Subcutaneous abdominal adipose tissue (tissue), 5 donors: ENCODE measurements around the gene TRPM8.
"Not testable (repeated sequence)": the region's sequence is repeated elsewhere in the genome, so short reads cannot be mapped to it uniquely, and the experiment has no call there.

Experiments used
- H3K27ac ChIP-seq: one replicate; pipeline ENCODE4 v1.7.0; 2013; ENCODE audit warnings: low read depth, mild to moderate bottlenecking, inconsistent platforms, low read length, moderate library complexity
- H3K27me3 ChIP-seq, 5 donors: one replicate each; pipeline ENCODE4 v1.7.0; 2013; ENCODE audit warnings: low read length in 5 of 5, inconsistent platforms in 1 of 5; ENCODE audit not compliant: control insufficient read depth in 5 of 5, insufficient read depth in 4 of 5
- H3K36me3 ChIP-seq, 5 donors: one replicate each; pipeline ENCODE4 v1.7.0; 2013; ENCODE audit warnings: low read length in 5 of 5; ENCODE audit not compliant: control insufficient read depth in 5 of 5, insufficient read depth in 5 of 5
- H3K4me1 ChIP-seq, 5 donors: one replicate each; pipeline ENCODE4 v1.7.0; 2013; ENCODE audit warnings: low read length in 5 of 5, mild to moderate bottlenecking in 3 of 5, moderate library complexity in 1 of 5; ENCODE audit not compliant: control insufficient read depth in 5 of 5, insufficient read depth in 5 of 5
- H3K4me3 ChIP-seq, 5 donors: one replicate each; pipeline ENCODE4 v1.7.0; 2013; ENCODE audit warnings: low read length in 5 of 5, low read depth in 1 of 5
- H3K9ac ChIP-seq, 5 donors: one replicate each; pipeline ENCODE4 v1.7.0; 2013; ENCODE audit warnings: low read length in 5 of 5, mild to moderate bottlenecking in 4 of 5, moderate library complexity in 3 of 5
- H3K9me3 ChIP-seq, 5 donors: one replicate each; pipeline ENCODE4 v1.7.0; 2013; ENCODE audit warnings: low read length in 5 of 5; ENCODE audit not compliant: control insufficient read depth in 5 of 5
- donor health status: healthy.
- donor health status: healthy.
- donor health status: healthy.
- donor health status: healthy.
- donor health status: healthy.

TRPM8 gene

GRCh38 chr2:233968556-233968955, 51.4 kb downstream of the TRPM8 start:
- Histone ChIP-seq H3K27me3 (peaks cover 0 to 7% (median 4%) of the 10 kb centered on the region in 5 donors), H3K27ac (no peak overlapping the region), H3K4me3 (no peak overlapping the region), H3K9ac (no peak overlapping the region), H3K4me1 (peaks cover 0 to 2% (median 0%) of the 10 kb centered on the region in 5 donors), H3K9me3 (no peaks in the 10 kb centered on the region), H3K36me3 (no peaks in the 10 kb centered on the region)

- H3K9ac ChIP-seq, H3K4me1 ChIP-seq: not testable (repeated sequence)
Observed at GRCh38 chr2:233972460-233972859, 55.3 kb downstream of the TRPM8 start.

GRCh38 chr2:233972941-233973575, 55.9 kb downstream of the TRPM8 start:
- Histone ChIP-seq H3K9ac (no peak overlapping the region), H3K4me3 (no peak overlapping the region), H3K4me1 (peaks cover 0 to 2% (median 0%) of the 10 kb centered on the region in 5 donors), H3K27ac (no peak overlapping the region), H3K36me3 (no peaks in the 10 kb centered on the region), H3K9me3 (no peaks in the 10 kb centered on the region), H3K27me3 (peaks cover 6 to 12% (median 8%) of the 10 kb centered on the region in 5 donors)

More at GRCh38 chr2:233972460-233972859, 55.3 kb downstream of the TRPM8 start:
- H3K4me3 ChIP-seq, H3K27ac ChIP-seq, H3K9me3 ChIP-seq, H3K36me3 ChIP-seq: not testable (repeated sequence)
- H3K27me3 ChIP-seq, result peaks cover 6 to 12% (median 8%) of the 10 kb centered on the region in 5 donors

GRCh38 chr2:233973786-233974185, 56.6 kb downstream of the TRPM8 start:
- Histone ChIP-seq H3K4me3 (no peak overlapping the region), H3K27ac (no peak overlapping the region), H3K4me1 (peaks cover 0 to 2% (median 0%) of the 10 kb centered on the region in 5 donors), H3K9me3 (no peaks in the 10 kb centered on the region), H3K27me3 (peaks cover 4 to 12% (median 8%) of the 10 kb centered on the region in 5 donors), H3K36me3 (no peaks in the 10 kb centered on the region), H3K9ac (no peak overlapping the region)

GRCh38 chr2:233974530-233975071, 57.4 kb downstream of the TRPM8 start:
- Histone ChIP-seq H3K36me3 (no peaks in the 10 kb centered on the region), H3K27ac (no peak overlapping the region), H3K9ac (no peak overlapping the region), H3K9me3 (no peaks in the 10 kb centered on the region), H3K27me3 (peaks cover 4 to 12% (median 11%) of the 10 kb centered on the region in 5 donors), H3K4me3 (no peak overlapping the region), H3K4me1 (peaks cover 0 to 2% (median 0%) of the 10 kb centered on the region in 5 donors)

- Histone ChIP-seq H3K4me1 (peaks cover 0 to 2% (median 0%) of the 10 kb centered on the region in 5 donors), H3K4me3 (no peak overlapping the region), H3K27ac (no peak overlapping the region), H3K36me3 (no peaks in the 10 kb centered on the region), H3K9ac (no peak overlapping the region), H3K9me3 (no peaks in the 10 kb centered on the region), H3K27me3 (peaks cover 2 to 12% (median 12%) of the 10 kb centered on the region in 5 donors)
Observed at GRCh38 chr2:233976087-233976486, 58.9 kb downstream of the TRPM8 start.

GRCh38 chr2:233976690-233977294, 59.6 kb downstream of the TRPM8 start:
- Histone ChIP-seq H3K4me3 (no peak overlapping the region), H3K9ac (no peak overlapping the region), H3K4me1 (peaks cover 0 to 2% (median 0%) of the 10 kb centered on the region in 5 donors), H3K36me3 (no peaks in the 10 kb centered on the region), H3K9me3 (no peaks in the 10 kb centered on the region), H3K27me3 (peaks cover 0 to 15% (median 9%) of the 10 kb centered on the region in 5 donors), H3K27ac (no peak overlapping the region)

GRCh38 chr2:233977296-233977837, 60.2 kb downstream of the TRPM8 start:
- peaks cover 0 to 15% (median 9%) of the 10 kb centered on the region in 5 donors for H3K27me3 ChIP-seq
- no peak overlapping the region for H3K27ac ChIP-seq
- no peak overlapping the region for H3K4me3 ChIP-seq
- no peaks in the 10 kb centered on the region for H3K9me3 ChIP-seq
- H3K9ac ChIP-seq, result no peak overlapping the region
- peaks cover 0 to 2% (median 0%) of the 10 kb centered on the region in 5 donors for H3K4me1 ChIP-seq
- no peaks in the 10 kb centered on the region for H3K36me3 ChIP-seq

GRCh38 chr2:233979748-233980147, 62.6 kb downstream of the TRPM8 start:
- no peaks in the 10 kb centered on the region for H3K4me1 ChIP-seq
- peaks cover 0 to 21% (median 9%) of the 10 kb centered on the region in 5 donors for H3K27me3 ChIP-seq
- no peak overlapping the region for H3K27ac ChIP-seq
- no peak overlapping the region for H3K9ac ChIP-seq
- H3K36me3 ChIP-seq, result no peaks in the 10 kb centered on the region
- H3K4me3 ChIP-seq, result no peak overlapping the region
- H3K9me3 ChIP-seq, result no peaks in the 10 kb centered on the region
